Measurements from ENCODE around the gene DOCK6. TPM values are rescaled to one million over a fixed set of nuclear protein-coding genes. Genes with fewer than 3 reads are reported as not detected.

The DOCK6 gene
- total RNA-seq, 1 donor from 2014 or later: 131 TPM

GRCh38 chr19:11252665-11253355 lies 9.5 kb downstream of the DOCK6 start:
- DNase-seq (ENCODE audit: low spot score): no peak
- intact Hi-C loops (cut with DNase I): no loop called here
- peak; percentile 4 for ATAC-seq

DNA sequence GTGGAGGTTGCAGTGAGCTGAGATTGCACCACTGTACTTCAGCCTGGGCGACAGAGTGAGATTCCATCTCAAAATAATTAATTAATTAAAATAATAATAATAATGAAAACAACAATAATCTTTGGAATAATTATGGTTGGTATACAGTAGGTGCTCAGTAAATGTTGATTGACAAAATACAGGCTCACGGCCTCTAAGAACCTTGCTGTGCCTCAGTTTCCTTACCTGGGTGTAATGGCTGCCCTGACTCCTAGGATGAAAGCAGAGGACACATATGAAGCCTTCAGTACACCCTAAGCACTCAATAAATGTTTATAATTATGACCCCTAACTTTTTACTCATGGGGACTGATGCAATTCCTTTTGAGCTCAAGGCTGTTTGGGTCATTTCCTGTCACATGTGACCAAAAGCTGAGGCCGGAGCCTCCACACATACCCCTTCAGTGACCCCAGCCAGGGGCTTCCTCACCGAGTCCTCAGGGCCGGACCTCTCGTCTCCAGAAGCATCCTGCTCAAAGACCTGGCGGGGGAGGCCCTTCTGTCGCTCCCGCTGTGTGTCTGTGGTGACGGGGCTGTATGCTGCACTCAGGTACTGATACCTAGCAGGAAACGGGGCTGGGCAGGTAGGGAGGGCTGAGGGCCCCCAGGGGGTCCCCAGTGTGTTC lies 10.5 kb downstream of the DOCK6 start:
- no peak for DNase-seq (ENCODE audit: low spot score)
- ATAC-seq: no peak
- intact Hi-C loops (cut with DNase I): no loop called here

GRCh38 chr19:11251217-11251616 lies 11.1 kb downstream of the DOCK6 start:
- DNase-seq (ENCODE audit: low spot score): no peak
- intact Hi-C loops (cut with DNase I): no loop called here
- no peak for ATAC-seq

- DNase-seq (ENCODE audit: low spot score): no peak
- intact Hi-C loops (cut with DNase I): no loop called here
- ATAC-seq: no peak
Measured at GRCh38 chr19:11248852-11249251, 13.5 kb downstream of the DOCK6 start.

GRCh38 chr19:11247934-11248333 lies 14.4 kb downstream of the DOCK6 start:
- DNase-seq (ENCODE audit: low spot score) (no peak), ATAC-seq (no peak)
- intact Hi-C loops (cut with DNase I): no loop called here

DNA sequence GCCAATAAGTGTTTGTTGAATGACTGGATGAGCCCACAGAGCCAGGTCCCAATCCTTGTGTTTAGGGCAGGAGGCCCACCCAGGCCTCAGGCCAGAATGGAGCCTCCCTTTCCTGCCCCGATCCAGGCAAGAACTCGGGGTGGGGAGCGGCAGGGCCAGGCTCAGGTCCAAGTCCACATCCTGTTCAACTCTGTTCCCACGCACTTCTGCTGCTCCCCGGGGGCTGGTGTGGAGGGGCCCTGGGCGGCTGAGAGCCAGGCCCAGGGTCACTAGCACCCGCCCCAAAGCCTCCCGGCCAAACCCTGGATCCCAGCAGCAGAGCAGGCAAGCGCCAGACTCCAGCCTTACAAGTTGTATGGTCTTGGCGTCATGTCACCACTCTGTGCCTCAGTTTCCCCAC lies 14.9 kb downstream of the DOCK6 start:
- ATAC-seq (peak; percentile 61), DNase-seq (ENCODE audit: low spot score) (peak; percentile 74)
- intact Hi-C loops (cut with DNase I): no loop called here

GRCh38 chr19:11246941-11247340 lies 15.4 kb downstream of the DOCK6 start:
- intact Hi-C loops (cut with DNase I): no loop called here
- ATAC-seq (no peak), DNase-seq (ENCODE audit: low spot score) (no peak)

DNA sequence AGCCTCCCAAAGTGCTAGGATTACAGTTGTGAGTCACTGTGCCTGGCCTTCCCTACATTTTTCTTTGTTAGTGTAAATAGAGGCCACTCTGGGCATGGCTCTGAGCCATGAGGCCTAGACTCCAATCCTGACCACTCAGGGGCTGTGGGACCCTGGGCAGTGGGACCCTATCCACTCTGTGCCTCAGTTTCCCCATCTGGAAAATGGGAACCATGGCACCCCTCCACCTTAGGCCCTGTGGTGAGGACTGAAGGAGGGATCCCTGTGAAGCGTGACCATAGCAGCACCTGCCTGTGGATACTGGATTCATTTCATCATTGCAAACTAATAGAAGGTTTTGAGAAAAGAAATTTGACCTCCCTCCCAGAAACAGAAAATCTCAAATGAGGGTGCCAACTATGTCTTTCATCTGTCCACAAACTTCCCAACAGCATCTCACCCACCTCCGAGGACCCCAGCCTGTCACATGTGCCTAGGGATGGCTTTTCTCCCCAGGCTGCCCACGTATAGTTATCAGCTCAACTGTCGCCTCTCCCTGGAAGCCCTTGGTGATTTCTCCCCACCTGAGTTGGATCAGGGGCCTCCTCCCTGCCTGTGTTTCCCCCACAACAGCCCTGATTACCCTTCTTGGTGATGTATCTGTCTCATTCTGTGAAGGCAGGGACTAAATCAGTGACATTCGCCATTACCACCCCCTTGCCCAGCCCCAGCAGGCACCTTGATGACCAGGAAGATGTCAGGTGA lies 17.3 kb downstream of the DOCK6 start:
- intact Hi-C loops (cut with DNase I): no loop called here
- DNase-seq (ENCODE audit: low spot score) (no peak), ATAC-seq (no peak)

DNA sequence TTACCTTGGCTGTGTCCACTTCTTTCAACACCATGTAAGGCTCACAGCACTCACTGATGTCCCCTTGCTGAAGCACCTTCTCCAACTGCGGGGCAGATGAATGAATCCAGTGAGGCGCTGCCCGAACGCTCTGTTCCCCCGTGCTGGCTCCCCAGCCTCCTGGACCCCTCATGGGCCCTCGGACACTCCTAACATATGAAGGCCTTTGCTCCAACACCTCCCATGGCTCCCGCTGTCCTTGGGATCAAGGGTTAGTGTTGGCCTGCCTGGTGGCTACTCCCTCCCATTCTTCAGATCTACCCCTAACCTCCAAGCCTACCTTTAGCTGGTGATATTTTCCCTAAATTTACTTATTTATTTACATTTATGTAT lies 18.5 kb downstream of the DOCK6 start:
- intact Hi-C loops (cut with DNase I): no loop called here
- no peak for ATAC-seq
- DNase-seq (ENCODE audit: low spot score): no peak

GRCh38 chr19:11242864-11243797 lies 19.2 kb downstream of the DOCK6 start:
- intact Hi-C loops (cut with DNase I): no loop called here
- DNase-seq (ENCODE audit: low spot score): peak; percentile 99
- ATAC-seq: peak; percentile 96

- ATAC-seq: no peak
- intact Hi-C loops (cut with DNase I): no loop called here
- no peak for DNase-seq (ENCODE audit: low spot score)
Measured at GRCh38 chr19:11242025-11242424, 20.3 kb downstream of the DOCK6 start.

GRCh38 chr19:11240008-11240444 lies 22.3 kb downstream of the DOCK6 start:
- intact Hi-C loops (cut with DNase I): no loop called here
- DNase-seq (ENCODE audit: low spot score): no peak

DNA sequence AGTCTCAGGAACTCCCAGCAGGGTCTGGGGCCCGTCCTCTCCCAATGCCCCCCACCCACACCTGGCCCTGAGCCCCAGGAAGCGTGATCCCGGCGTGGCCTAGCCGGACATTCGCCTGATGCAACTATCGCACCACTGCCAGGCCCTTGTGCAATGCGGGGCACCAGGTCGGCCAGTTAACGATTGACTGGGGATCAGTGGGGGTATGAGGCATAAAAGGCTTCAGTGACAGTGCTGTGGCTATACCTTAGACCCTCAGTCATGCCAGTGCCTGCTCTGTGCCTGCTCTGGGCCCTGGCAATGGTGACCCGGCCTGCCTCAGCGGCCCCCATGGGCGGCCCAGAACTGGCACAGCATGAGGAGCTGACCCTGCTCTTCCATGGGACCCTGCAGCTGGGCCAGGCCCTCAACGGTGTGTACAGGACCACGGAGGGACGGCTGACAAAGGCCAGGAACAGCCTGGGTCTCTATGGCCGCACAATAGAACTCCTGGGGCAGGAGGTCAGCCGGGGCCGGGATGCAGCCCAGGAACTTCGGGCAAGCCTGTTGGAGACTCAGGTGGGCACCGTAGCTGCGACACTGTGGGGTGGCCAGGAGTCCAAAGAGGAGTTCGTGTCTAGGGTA lies 22.8 kb downstream of the DOCK6 start, which contains the start of gene ANGPTL8:
Gene ANGPTL8 (plus strand): TSS at position 243 of the 624 bp plus-strand sequence. CDS start 19 bp downstream, at position 262.
- intact Hi-C loops (cut with DNase I): no loop called here
- DNase-seq (ENCODE audit: low spot score) (no peak), ATAC-seq (no peak)

More at GRCh38 chr19:11240008-11240444, 22.3 kb downstream of the DOCK6 start:
- no peak for ATAC-seq

DNA sequence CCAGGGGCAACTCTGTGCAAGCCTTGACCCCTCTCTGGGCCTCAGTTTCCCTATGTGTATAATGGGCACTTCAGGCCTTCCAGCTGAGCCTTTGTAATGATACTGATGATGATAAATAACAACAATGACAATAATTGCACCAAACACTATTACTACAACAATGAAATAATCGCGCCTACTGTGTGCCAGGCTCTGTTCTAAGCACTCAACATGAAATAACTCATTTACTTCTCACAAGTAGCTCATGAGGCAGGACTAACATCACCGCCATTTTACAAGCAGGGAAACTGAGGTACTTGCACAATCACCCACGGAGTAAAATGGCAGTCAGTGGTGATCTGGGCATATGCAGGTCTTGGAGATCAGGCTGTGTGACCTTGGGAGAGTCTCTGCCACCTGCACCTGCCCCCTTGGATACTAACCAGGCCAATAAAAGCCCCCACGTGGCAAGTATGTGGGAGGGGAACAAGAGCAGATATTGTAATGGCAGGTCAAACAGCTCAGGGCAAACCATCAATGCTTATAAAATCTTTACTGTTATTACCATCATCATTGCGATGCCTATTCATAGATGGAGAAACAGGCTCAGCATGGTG lies 23.4 kb downstream of the DOCK6 start:
- no peak for DNase-seq (ENCODE audit: low spot score)

DNA sequence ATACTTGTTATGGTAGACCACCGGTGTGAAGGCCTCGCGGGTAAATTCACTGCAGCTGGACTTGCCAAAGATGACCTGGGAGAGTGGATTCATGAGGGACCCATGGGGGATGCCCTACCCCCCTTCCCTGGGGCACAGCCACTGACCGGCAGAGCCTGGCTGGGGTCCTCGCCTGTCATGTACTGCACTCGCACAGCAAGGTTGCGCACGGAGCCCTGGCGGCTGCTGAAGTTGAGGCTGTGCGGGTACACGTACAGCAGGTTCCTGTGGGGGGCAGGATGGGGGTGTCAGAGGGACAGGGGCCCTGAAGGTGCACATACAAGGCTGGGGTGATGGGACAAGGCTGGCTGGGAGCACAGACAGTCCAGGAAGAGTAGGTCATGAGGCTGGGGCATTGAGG lies 24.3 kb downstream of the DOCK6 start:
- ATAC-seq (no peak), DNase-seq (ENCODE audit: low spot score) (no peak)
- intact Hi-C loops (cut with DNase I): no loop called here

More for the DNA sequence above, 23.4 kb downstream of the DOCK6 start:
- intact Hi-C loops (cut with DNase I): no loop called here
- no peak for ATAC-seq

DNA sequence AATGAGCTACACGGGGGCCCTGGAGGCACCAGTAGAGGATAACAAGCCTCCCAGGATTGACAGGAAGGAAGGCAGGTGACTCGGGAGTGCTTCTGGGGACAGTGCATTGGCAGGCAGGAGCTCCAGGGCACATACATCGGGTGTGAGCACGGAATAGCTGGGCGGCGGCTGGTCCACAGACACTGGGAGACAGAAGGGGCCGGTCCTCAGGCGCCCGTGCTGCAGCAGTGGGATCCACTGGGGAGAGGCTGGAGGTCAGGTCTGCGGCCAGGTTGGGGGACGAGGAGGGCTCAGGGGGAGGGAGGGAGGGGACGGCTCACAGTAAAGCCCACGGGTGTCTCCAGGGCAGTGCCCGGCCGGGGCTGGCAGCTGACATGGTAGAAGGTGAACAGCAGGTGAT lies 25.0 kb downstream of the DOCK6 start:
- no peak for ATAC-seq
- intact Hi-C loops (cut with DNase I): no loop called here
- DNase-seq (ENCODE audit: low spot score): no peak

DNA sequence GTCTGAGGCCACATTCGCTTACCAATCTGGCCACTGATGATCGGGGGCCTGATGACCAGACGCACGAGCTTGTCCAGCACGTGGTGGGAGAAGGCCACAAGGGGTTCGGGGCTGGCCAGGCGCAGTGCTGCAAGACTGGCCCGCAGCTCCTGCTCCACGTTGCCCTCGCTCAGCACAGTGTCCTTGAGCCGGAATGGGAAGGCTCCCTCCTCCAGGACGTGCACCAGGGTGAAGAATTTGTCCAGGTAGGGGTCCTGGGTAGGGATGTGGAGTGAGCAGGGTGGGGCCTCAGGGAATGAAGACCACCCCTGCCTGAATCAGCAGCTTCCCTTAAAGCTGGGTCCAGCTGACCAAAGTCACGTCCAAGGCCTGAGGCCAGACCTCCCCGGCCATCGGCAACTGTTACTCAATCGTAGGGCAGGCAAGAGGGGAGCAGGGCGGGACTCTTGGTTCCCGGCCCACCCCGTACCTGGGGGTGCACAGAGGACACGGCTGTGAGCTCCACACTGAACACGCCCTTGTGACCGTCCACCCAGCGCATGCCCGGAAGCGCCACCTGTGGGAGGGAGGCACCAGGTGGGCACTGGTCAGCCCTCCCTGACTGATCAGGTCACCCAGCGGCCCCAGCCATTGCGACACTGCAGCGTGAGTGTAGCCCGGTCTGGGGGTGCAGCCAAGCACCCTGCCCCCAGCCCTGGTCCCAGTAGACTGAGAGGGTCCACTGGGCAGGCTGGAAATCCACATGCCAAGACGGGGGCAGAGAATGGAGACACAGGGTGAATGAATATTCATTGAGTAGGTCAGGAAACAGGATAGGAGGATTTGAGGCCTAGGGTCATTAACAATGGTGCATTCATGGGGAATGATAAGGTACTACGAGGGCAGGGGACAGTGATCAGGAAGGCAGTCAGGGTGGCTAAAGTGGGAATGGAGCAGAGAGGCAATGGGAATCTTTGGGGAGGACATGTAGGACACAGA lies 25.7 kb downstream of the DOCK6 start:
- intact Hi-C loops (cut with DNase I): no loop called here
- DNase-seq (ENCODE audit: low spot score) (no peak), ATAC-seq (peak; percentile 14)
